Activated CD8-positive, alpha-beta T cell treated with anti-CD3 and anti-CD28 coated beads, Interleukin-2, amount 10 ng/mL, durations not matched to agents 7 days and 5 days (primary cell): Measurements from ENCODE around the gene FIGNL1. TPM values are rescaled to one million over a fixed set of nuclear protein-coding genes. Genes with fewer than 3 reads are reported as not detected.

ENCODE experiments used
- total RNA-seq, 2 experiments: library from RNA; stranded (reverse); gene quantifications; one replicate each; pipeline ENCODE4 v1.2.3, GENCODE V29; 2021

FIGNL1 gene
- total RNA-seq, 2 experiments from 2014 or later: 40.7 to 41.0 TPM

Other genes with a start within 250 kb of the FIGNL1 start
- 100 to 1,000 TPM; 370 to 374 TPM for gene IKZF1, start 145.6 kb downstream of the FIGNL1 start, total RNA-seq
- not detected for gene DDC, start 115.1 kb upstream of the FIGNL1 start, total RNA-seq